Dermis blood vessel endothelial cell (primary cell): ENCODE data around the gene DHX35. TPM values are rescaled to one million over a fixed set of nuclear protein-coding genes. Genes with fewer than 3 reads are reported as not detected.
"Not testable (repeated sequence)": the region's sequence is repeated elsewhere in the genome, so short reads cannot be mapped to it uniquely, and the experiment has no call there.

Experiments
- DNase-seq: peaks from one replicate; pipeline ENCODE4 v3.0.0; 2010
- total RNA-seq: library from RNA; depleted of rRNA; stranded (reverse); fragments of >200 nt; gene quantifications from 2 replicates; pipeline ENCODE4 v1.2.3, GENCODE V29; 2014

Gene DHX35
- total RNA-seq, 1 donor from 2014 or later = 12.9 TPM

DNA sequence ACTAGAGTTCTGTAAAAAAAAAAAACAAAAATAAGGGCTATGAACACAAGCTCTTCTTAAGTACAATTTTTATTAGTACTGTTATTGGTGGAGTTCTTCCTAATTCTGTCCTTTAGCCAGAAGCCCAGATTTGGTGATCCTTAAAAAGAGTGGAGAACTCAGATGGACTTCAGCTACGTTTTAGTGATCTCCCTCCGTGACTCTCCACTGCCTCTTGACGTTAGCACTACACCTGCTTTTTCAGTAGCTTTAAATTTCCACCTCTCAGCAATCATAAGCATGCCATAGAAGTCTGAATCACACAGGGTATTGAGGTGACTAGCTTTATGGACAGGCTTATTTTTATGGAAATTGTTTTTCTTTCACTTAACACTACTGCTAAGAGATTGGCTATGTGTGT is 17.7 kb downstream of the DHX35 start:
- no peak for DNase-seq

DNA sequence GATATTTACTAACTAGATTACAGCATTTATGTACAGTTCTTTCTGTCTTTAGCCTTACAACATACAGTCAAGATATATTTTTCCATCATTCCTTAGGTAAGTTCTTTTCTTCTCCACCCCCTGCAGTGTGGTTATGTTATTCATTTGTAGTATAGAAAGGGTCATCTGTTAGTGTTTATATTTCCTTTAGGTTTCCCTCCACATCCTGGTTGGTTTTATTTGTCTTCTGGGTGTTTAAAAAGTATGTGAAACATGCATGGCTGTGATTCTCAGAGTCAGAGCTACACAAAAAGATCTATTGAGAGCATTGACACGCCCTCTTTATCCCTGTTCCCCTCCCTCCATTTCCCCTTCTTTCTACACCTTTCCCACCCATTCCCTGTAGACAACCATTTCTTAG is 20.1 kb downstream of the DHX35 start:
- no peak for DNase-seq

DNA sequence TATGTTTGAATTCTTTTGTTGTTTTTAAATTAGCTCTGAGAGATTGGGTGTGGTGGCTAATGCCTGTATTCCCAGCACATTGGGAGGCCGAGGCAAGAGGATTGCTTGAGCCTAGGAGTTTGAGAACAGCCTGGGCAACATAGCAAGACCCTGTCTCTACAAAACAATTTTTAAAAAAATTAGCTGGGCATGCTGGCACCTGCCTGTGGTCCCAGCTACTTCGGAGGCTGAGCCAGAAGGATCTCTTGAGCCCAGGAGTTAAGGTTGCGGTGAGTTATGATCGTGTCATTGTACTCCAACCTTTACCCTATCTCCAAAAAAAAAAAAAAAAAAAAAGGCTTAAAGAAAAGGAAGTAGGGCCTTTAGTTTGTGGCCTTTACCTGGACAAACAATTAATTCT is 22.9 kb downstream of the DHX35 start:
- no peak for DNase-seq

DNA sequence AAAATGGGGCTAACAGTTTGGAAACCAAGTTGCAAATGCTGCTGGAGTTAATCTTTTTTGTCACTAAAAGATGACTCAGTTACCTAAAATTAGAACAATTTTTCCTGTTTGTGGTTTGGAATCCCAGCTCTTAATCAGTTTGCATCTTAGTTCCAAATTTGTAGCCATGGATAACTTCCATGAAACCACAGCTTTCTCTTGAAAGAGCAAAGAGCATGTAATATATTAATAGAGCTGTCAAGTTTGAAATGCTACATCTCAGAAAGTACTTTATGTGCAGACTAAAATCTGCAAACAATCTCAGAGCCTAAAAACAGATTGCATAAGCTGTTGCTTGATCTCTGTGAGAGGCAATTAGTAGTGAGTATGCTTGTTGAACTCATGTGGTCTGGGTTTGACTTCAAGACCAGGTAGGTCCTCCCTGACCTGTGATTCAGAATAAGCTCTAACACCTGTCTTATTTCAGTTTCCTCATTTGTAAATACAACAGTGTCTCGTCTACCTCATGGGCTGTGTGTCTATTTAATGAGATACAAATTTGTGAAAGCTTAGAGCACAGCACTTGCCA is 23.5 kb downstream of the DHX35 start:
- DNase-seq = peak; percentile 26

DNA sequence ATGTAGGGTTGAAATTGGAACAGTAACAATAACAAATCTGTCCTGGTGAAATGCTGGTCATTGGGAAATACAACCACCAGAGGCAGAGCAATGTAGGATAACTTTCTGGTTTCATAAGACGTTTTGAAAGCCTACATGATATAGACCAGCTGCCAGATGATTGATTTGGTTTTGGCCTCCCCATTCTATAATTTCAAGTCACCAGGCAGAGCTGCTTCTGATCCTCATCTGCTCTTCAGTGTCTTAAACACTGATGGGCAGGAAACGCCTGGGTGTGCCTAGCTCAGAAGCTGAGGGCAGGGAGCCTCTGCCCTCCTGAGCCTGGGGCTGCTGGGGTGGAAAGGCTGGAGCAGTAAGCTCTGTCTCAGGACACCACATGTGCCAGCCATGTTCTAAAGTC is 24.5 kb downstream of the DHX35 start:
- no peak for DNase-seq

DNA sequence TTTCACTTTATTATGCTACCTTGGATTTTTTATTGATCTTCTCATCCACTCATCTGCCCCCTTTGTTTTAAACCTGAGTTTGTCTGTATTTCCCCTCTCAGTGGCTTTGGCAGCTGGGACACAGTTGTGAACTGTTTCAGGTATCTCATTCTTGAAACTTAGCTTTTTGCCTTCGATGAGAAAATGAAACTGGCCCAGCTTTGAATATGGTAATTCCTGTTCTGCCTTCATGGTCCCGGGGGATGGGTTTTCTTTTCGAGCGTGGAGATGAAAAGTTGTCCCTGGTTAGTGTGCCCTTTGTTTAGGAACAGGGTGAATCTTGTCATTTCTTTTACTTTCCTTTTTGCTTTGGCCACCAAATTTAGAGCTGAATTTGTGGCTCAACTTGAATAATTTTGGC is 25.6 kb downstream of the DHX35 start:
- no peak for DNase-seq

DNA sequence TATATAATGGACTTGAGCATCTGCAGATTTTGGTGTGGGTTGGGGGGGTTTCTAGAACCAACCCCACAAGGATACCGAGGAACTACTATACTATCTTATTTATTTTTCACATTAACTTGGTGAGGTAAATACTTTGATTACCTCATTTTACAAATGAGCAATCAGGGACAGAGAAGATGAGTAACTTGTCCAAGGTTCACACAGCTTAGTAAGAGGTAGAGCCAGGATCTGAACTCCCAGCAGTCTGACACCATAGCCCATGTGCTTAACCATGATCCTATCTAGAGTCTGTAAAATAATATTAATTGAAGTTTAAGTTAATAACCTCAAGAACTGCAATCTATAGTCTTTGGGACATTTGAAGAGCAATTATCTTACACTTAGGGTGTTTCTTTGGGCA is 28.6 kb downstream of the DHX35 start:
- DNase-seq = no peak

DNA sequence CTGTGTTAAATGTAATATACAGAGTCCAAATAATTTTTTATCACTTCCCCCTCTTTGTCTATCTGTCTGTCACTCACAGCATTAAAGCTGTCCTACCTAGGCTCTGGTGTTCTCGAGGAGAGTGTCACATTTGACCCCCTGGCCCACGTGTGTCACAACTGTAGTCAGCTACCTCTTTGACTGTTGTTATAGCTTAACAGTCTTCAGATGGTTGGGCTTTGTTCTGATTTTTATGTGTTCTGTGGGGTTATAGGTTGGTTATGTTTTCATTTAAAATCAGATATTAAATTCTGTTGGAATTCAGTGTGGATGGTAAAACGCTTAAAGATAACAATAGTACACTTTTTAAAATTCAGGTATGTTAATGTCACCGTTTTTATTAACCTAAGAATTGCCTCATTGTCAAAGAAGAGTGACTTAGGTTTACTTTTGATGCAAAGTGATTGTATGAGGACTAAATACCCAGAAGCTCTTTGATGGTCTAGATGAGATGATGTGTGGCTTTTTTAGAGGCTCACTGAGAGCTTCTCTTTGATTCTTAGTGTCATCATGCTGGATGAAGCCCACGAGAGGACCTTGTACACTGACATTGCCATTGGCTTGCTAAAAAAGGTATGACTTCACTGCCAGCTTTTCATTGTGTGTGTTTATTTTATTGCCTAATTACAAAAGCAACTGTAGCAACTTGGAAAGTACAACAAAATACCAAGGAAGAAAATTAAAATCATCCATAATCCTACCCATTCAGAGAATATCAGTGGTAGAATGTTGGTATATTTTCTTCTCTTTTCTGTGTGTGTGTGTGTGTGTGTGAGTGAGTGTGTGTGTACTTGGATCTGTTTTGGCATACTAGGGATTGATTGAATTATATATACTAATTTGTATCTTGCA is 29.9 kb downstream of the DHX35 start:
- DNase-seq = no peak

DNA sequence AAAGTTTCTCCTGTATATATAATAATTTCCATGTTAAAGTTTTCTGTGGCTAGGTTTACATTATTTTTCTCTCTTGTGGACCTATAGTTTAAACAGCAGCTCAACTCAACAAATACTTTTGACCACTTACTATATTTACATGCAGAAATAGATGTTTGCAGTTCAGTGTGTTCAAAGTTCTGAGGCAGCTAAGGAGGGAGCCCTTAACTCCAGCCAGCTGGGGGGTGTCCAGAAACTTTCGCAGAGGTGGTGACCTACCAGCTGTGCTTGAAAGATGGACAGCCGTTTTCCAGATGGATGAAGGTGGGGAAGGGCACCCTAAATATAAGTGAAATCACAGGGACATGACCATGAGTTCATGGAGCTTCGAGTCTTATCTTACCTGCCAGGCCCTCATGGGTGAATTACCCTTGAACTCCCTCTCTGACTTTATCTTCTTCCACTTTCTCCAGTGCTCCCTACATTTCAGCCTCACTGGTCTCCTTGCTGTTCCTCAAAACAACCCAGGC is 33.4 kb downstream of the DHX35 start:
- no peak for DNase-seq

DNA sequence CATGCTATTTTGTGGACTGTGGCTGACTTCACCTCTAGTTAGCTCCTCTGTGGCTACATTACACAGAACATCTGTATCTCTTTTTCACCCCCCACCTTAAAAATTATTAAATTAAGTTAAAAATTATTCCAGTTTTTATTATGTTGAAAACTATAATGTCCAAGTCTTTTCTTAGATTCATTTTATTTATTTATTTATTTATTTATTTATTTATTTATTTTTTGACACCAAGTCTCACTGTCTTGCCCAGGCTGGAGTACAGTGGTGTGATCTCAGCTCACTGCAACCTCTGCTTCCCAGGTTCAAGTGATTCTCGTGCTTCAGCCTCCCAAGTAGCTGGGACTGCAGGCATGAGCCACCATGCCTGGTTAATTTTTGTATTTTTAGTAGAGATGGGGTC is 34.7 kb downstream of the DHX35 start:
- DNase-seq = not testable (repeated sequence)

DNA sequence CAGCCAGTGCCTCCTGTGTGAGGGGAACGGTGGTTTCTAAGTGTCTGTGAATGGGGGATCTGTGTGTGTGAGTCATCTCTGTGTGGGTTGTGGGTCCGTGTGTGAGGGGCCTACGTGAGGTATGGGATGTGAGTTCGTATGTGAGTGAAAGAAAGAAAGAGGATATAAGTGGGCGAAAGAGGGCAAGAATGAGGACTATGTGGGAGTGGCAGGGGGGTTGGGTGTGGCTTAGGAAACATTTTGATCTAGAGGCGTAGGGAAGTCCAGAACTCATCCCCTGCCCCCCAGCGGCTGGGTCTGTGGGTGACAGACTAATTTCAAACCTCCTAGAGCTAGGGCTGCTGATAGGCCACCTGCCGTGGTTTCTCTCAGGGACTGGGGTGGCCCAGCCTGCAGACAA is 35.5 kb downstream of the DHX35 start:
- no peak for DNase-seq

DNA sequence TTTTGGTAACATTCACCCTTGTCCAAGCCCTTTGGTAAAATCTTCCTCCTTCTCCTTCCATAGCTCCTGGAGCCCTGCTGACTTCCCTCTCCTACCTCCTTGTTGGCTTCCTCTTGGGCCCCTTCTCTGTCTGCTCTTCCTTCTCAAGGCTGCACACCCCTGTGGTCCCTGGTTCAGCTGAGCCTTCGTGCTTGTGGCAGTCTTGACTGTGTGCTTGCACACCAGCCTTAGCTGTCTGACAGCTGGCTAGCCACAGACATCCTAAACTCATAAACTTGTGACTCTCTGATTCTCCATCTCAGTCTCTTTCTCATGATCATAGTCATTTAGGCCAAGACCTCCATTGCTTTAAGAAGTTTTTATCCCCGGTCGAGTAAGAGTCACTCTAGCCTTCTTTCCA is 37.1 kb downstream of the DHX35 start:
- no peak for DNase-seq

DNA sequence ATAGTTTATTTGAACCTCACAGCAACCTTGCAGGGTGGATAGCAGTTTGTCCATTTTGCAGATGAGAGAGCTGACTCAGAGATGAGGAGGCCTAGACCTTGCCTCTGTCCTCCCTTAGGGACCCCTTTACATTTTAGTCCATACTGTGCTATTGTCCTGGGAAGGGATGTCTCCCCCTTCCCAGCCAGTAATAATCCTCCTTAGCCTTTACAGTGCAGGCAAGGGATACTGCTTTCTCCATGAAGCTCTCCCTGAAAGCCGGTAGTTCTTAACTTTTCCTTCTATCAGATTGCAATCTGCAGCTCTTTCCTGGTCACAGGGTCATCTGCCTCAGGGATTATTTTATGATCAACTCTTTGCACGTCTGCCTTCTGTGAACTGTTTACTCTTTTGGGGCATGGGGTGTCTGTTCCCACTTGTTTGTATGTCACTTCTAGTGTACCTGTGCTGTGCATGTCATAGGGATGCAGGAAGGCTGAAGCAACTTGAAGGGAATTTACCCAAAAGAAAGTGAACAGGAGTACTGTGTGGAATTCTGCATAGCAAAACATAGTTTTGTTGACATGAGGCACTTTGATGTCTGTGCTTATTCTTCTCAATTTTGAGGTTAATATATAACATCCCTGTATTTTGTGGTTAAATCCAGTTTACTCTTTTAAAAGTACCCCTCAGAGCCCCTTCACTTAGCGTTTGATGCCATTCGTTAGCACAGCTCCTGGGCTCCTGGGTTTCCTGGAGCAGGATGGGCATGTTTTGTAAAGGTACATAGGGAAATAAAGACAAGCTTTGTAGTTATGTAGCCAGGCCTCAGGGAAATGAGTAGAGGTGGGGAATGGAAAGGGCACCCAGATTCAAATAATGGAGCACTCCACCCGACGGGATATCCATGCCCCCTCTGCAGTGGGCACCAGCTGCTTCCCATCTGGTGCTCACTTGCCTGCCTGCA is 38.1 kb downstream of the DHX35 start:
- DNase-seq = no peak

DNA sequence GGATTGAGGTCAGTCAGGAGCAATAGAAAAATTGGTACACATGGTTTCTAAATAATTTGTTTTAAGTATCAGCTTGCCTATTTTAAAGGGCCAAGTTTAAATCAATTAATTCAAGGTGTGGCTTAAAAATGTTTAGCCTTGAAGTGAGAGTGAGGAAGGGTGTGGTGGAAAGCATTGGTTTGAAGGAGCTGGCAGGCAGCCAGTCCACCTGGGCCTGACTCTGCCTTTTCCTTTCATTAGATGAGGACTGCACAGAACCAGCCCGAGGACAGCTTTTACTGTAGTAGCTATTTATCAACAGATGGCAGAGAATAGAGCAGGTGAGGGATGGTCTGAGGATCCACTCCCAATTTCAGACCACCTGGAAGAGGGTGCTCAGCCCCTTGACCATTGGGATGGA is 42.4 kb downstream of the DHX35 start:
- DNase-seq = no peak

DNA sequence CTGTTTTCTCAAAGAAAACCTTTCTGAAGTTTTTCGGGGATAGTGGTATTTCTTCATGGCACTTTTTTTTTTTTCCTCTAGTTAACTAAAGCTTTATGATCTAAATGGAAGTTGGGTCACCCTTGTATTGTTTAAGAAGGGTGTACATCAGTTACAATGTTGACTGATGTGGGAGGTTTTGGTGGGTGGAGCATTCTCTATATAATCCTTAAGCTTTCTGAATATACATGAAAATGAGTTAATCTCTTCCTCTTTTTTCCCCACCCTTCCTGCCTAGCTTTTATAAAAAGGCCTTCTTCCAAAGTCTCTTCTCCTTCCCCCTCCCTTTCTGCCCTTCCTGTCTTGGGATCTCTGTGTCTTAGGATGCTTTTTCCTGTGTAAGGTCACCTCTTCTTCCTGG is 47.2 kb downstream of the DHX35 start:
- DNase-seq = peak; percentile 12

DNA sequence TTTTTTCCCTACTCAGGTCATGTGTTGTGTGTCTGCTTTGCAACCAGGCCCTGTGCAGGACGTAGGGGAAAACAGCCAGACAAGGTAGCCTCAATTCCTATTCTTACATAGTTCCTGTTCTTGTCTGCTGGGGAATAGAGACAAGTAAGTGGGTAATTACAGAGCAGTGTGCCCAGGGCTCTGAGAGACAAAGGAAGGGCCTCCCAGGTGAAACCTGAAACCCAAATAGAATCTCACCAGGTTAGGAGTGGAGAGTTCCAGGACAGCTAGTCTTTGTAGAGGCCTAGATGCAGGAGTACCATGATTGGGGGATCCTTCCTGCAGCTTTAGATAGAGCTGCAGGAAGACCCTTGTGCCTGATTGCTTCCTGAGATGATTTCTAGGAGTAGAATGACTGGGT is 48.4 kb downstream of the DHX35 start:
- no peak for DNase-seq

DNA sequence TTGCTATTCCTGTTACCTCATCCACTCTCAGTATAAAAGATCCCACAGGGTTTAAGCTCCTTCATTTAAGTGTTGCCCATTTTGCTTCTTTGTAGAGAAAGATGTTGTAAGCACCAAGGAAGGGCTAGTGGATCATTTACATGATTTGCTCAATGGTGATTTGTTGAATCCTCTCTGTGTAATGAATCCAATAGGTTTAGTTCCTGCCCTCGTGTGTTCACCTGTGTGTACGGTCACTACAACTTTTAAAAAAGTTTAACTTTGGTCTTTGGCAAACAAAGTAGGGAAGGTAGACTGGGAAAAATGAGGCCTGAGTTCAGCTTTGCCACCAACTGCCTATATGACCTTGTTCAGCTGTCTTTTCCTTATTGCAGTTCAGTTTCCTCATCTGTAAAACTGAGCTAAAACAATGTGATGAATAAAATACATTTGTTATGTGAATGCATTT is 51.5 kb downstream of the DHX35 start:
- DNase-seq = no peak

DNA sequence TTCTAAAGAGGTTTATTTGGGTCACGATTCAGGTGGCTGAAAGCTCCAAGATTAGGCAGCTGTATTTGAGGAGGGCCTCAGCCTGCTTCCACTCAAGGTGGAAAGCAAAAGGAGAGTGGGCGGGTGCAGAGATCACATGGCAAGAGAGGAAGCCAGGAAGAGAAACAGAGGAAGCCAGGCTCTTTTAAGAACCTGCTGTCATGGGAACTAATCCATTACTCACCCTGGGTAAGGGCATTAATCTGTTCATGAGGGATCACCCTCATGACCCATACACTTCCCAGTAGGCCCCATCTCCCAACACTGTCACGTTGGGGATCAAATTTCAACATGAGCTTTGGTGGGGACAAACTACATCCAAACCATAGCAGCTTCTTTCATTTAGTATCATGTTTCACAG is 53.9 kb downstream of the DHX35 start:
- peak; percentile 30 for DNase-seq

DNA sequence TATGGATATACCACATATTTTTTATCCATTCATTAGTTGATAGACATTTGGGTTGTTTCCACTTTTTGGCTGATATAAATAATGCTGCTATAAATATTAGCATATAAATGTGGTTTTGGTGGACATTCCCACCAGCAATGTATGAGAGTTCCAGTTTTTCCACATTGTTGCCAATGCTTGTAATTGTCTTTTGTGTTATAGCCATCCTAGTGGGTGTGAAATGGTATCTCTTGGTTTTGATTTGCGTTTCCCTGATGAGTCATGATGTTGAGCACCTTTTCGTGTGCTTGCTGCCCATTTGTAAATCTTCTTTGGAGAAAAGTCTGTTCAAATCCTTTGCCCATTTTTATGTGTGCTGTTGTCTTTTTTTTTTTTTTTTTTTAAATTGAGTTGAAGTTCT is 54.4 kb downstream of the DHX35 start:
- no peak for DNase-seq

DNA sequence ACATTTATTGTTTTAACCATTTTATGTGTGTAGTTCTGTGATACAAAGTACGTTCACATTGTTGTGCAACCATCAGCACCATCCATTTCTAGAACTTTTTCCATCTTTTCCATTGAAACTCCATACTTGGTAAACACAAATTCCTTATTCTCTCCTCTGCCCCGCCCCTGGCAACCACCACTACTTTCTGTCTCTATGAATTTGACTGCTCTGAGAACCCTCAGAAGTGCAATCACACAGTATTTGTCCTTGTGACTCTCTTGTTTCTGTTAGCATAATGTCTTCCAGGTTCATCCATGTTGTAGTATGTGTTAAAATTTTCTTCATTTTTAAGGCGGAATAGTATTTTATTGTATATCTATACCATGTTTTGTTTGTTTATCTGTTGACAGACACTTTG is 56.9 kb downstream of the DHX35 start:
- DNase-seq = no peak

DNA sequence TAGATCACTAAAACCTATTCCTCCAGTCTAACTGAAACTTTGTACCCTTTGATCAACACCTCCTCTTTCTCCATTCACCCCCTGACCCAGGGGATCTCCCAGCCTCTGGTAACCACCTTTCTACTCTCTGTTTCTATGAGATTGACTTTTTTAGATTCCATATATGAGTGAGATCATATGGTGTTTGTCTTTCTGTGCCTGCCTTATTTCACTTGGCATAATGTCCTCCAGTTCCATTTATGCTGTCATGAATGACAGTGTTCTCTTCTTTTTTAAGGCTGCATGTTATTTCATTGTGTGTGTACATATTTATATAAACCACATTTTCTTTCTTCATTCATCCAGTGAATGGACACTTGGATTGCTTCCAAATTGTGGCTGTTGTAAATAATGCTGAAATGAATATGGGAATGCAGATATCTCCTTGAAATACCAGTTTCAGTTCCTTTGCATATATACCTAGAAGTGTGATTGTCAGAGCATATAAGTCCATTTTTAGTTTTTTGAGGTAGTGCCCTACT is 57.7 kb downstream of the DHX35 start:
- DNase-seq = no peak

DNA sequence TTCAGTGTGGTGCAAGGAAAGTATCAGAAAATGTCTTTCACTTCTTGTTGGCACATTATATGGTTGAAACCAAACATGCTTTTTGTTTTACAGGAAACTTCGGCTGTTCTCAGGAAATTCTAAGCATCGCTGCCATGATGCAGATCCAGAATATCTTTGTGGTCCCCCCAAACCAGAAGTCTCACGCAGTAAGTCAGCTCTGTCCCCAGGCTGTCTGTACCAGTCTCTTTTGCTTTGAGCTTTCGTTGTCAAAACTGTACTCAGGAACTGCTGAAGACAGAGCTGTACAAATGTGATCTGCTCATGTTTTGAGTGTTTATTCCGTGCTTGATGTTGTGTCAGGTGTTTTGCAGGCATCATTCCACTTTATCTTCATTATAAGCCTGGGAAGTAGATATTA is 59.6 kb downstream of the DHX35 start:
- DNase-seq = no peak

DNA sequence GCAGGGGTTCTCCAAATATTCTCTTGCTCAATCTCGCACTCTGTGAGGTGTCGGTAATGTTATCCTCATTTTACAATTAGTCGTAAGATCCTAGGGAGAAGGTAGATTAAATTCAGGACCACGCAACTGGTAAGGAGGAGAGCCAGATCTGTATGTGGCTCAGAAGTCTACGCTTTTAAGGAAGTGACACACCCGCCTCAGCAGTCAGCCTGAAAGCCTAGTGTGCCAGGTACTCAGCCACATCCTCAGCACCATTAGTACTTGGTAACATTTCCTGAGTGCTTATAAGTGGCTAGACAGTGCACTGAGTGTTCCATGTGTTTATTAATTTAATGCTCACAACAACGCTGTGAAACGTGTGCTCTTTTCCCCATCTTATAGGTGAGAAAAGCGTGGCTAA is 63.7 kb downstream of the DHX35 start:
- no peak for DNase-seq
